GM12878 (cell line): Measurements from ENCODE around the gene HMGB2. TPM values are rescaled to one million over a fixed set of nuclear protein-coding genes. Genes with fewer than 3 reads are reported as not detected.

Experiments
- ATAC-seq: fragments of 200-7000 bp; cut with Tn5 transposase; 3 replicates; pipeline ENCODE4 v1.9.1; 2020; ENCODE audit warnings: mild to moderate bottlenecking, moderate library complexity
- BruUV-seq: library from RNA; stranded (reverse); fragments of 400-500 nt; replicated peaks from 2 replicates; lab custom pipeline; 2021; lab: Mats Ljungman, UMichigan
- CTCF ChIA-PET: fragments of 300-600 bp; sonication (Branson Sonifier 250); formaldehyde crosslinking; extraction: SDS; loops from one replicate; lab custom pipeline; 2021; ENCODE audit warnings: inconsistent platforms; lab: Yijun Ruan, JAX
- POLR2A ChIA-PET: fragments of 350-600 bp; formaldehyde crosslinking; extraction: SDS; loops from one replicate; lab custom pipeline; 2021; ENCODE audit warnings: inconsistent platforms; lab: Charles Lee
- RAD21 ChIA-PET: fragments of 300-600 bp; sonication (Branson Sonifier 250); formaldehyde crosslinking; loops from one replicate; lab custom pipeline; 2023; ENCODE audit warnings: antibody characterized with exemption; ENCODE audit not compliant: unreplicated experiment; lab: Charles Lee
- SMC1A ChIA-PET: fragments of 300-600 bp; sonication (Branson Sonifier 250); formaldehyde crosslinking; loops from one replicate; lab custom pipeline; 2023; ENCODE audit not compliant: unreplicated experiment, uncharacterized antibody; lab: Charles Lee
- DNase-seq: peaks from one replicate; pipeline ENCODE4 v3.0.0-alpha.2; 2011; ENCODE audit warnings: low read depth, low spot score
- FAIRE-seq: peaks from 3 replicates; lab custom pipeline; 2011; peaks lifted over from hg19 to GRCh38; lab: Jason Lieb, UNC
- H2AFZ ChIP-seq: 2 replicates; pipeline ENCODE4 v1.6.0; 2011; ENCODE audit warnings: low read depth, low read length, control low read depth; ENCODE audit not compliant: control insufficient read depth
- H3K27ac ChIP-seq: 2 replicates; pipeline ENCODE4 v1.5.1; 2011; ENCODE audit warnings: control low read depth; ENCODE audit not compliant: control insufficient read depth, insufficient read depth
- H3K27me3 ChIP-seq, 2 experiments: replicated peaks in 1 of 2; 2 replicates each; pipeline versions ENCODE4 v1.6.0 to v1.6.1; 2011; ENCODE audit warnings: low read length in 1 of 2; ENCODE audit not compliant: control insufficient read depth in 2 of 2, insufficient read depth in 2 of 2
- H3K36me3 ChIP-seq, 2 experiments: 2 replicates each; pipeline ENCODE4 v1.5.1; 2011; ENCODE audit warnings: low read length in 1 of 2; ENCODE audit not compliant: control insufficient read depth in 2 of 2, insufficient read depth in 2 of 2
- H3K4me1 ChIP-seq: 2 replicates; pipeline ENCODE4 v1.6.1; 2011; ENCODE audit warnings: mild to moderate bottlenecking, low read length, moderate library complexity, mixed read lengths; ENCODE audit not compliant: control insufficient read depth, insufficient read depth
- H3K4me2 ChIP-seq: 2 replicates; pipeline ENCODE4 v1.6.0; 2011; ENCODE audit warnings: control low read depth; ENCODE audit not compliant: control insufficient read depth, insufficient read depth
- H3K4me3 ChIP-seq: fragments of 200-600 bp; sonication (generic); 2 replicates; pipeline ENCODE4 v1.5.1; 2016
- H3K79me2 ChIP-seq: 2 replicates; pipeline ENCODE4 v1.6.0; 2011; ENCODE audit warnings: low read length; ENCODE audit not compliant: control insufficient read depth, insufficient read depth
- H3K9ac ChIP-seq: 2 replicates; pipeline ENCODE4 v1.8.0; 2011; ENCODE audit warnings: low read length, control low read depth, mixed read lengths; ENCODE audit not compliant: control insufficient read depth, insufficient read depth
- H3K9me3 ChIP-seq: replicated peaks from 3 replicates; pipeline ENCODE4 v1.5.1; 2011; ENCODE audit warnings: mild to moderate bottlenecking, low read length; ENCODE audit not compliant: control insufficient read depth, insufficient read depth
- H4K20me1 ChIP-seq: 2 replicates; pipeline ENCODE4 v1.6.0; 2011; ENCODE audit not compliant: control insufficient read depth, insufficient read depth
- EED ChIP-seq: sonication (generic); IDR thresholded peaks from 2 replicates; pipeline ENCODE4 v1.6.1; 2016; ENCODE audit warnings: antibody characterized with exemption, low read depth
- EZH2 ChIP-seq: IDR thresholded peaks from 2 replicates; pipeline ENCODE4 v1.6.1; 2012; ENCODE audit warnings: low read depth, mild to moderate bottlenecking, control low read depth, inconsistent platforms, low read length, borderline replicate concordance; ENCODE audit not compliant: control insufficient read depth
- HDAC2 ChIP-seq: fragments of 200-600 bp; sonication (generic); IDR thresholded peaks from 2 replicates; pipeline ENCODE4 v1.6.1; 2017
- RBBP5 ChIP-seq: fragments of 200-600 bp; sonication (generic); conservative IDR thresholded peaks from 2 replicates; pipeline ENCODE4 v1.6.1; 2016
- SPI1 ChIP-seq: IDR thresholded peaks from 2 replicates; pipeline ENCODE4 v1.6.1; 2011; ENCODE audit warnings: low read depth, mild to moderate bottlenecking, low read length, moderate library complexity, borderline replicate concordance; ENCODE audit not compliant: insufficient read depth
- ZBED1 ChIP-seq: IDR thresholded peaks from 2 replicates; pipeline ENCODE4 v1.6.1; 2016; ENCODE audit warnings: borderline replicate concordance
- ZNF24 ChIP-seq: fragments of 450-650 bp; IDR thresholded peaks from 2 replicates; pipeline ENCODE4 v1.6.1; 2017; ENCODE audit warnings: antibody characterized with exemption, mild to moderate bottlenecking
- WGBS: methylation state at CpG from one replicate; pipeline ENCODE4 v1.1.6; 2016; ENCODE audit warnings: low lambda C conversion rate; ENCODE audit not compliant: insufficient replicate concordance, insufficient coverage; ENCODE audit errors: missing lambda C conversion rate; 5-methylcytosine and 5-hydroxymethylcytosine counted together
- in situ Hi-C: fragments of 300-500 bp; cut with MboI; formaldehyde crosslinking; loops from 9 replicates; pipeline ENCODE4 v1.14.3; 2018; ENCODE audit warnings: mixed read lengths
- intact Hi-C: fragments of 100-400 bp; cut with micrococcal nuclease; formaldehyde crosslinking; loops from one replicate; pipeline ENCODE4 v1.14.2; 2022; ENCODE audit not compliant: unreplicated experiment
- polyA plus RNA-seq, 11 experiments: library from polyadenylated mRNA; depleted of rRNA in 4 of 11; unstranded in 6 of 11; stranded (reverse) in 5 of 11; fragments of >200 nt; fragmentation: Nextera tagmentation in 4 of 11; fragmentation: Illumina TruSeq in 1 of 11; extraction: Ambion mirVana in 4 of 11; extraction: Trizol in 1 of 11; gene quantifications; 1 replicate in 1 of 11; 2 replicates in 10 of 11; pipeline versions ENCODE4 v1.2.1 to v1.2.3, GENCODE V29; 2011 to 2016; ENCODE audit warnings: inconsistent platforms in 2 of 11, missing spikeins in 2 of 11, low read depth in 1 of 11
- total RNA-seq, 4 experiments: library from RNA; depleted of rRNA in 3 of 4; stranded (reverse); fragments of >200 nt in 3 of 4; fragmentation: Illumina TruSeq in 1 of 4; extraction: Trizol in 1 of 4; gene quantifications; 2 replicates each; pipeline versions ENCODE4 v1.2.1 to v1.2.3, GENCODE V29; 2013 to 2021

HMGB2 gene
- total and polyA plus RNA-seq, 10 of the 15 experiments (the other 5 are each of a cell fraction or from before 2014, with no cell fraction given) = 260 to 961 (median 668) TPM

DNA sequence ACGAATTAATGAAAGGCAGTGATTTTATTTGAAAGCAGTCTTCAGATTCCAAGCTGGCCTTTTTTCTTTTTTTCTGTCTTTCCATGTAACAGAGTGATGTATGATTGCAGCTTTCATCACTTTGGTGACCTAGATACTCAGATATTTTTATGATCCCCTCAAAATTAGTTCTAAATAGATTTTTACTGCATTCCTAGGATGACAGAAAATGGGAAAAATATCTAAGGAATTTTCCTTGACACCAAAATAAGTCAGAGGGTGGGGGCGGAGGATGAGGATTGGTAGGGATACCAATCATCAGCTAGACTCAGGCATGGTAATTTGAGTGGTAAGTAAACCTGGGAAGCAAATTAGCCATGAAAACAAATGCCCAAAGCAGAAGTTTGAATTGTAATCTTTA is 11.9 kb upstream of the HMGB2 start:
- no peak for DNase-seq
- no peak for ATAC-seq
- Histone ChIP-seq H3K9me3 (no peaks in the 10 kb centered on the region), H3K4me3 (no peak overlapping the region), H3K9ac (no peak overlapping the region), H3K36me3 (no peaks in the 10 kb centered on the region), H2AFZ (no peak overlapping the region)
- in situ Hi-C loops = no loop called here
- TF ChIP-seq EED (no peak), ZBED1 (no peak), RBBP5 (no peak), ZNF24 (0 out of 2 replicates have a peak, but pooled peaks have one; percentile 1)
- TF ChIP-seq, all 136 proteins: peak for 1
- ChIA-PET RAD21 (interaction anchor here (1.2 to 1.7 kb wide), 2 partner anchors 11 to 74 kb away, joined by 4 read pairs; no protein-coding TSS in a partner anchor), POLR2A (interaction anchor here (1.2 to 1.6 kb wide), 2 partner anchors 9 to 11 kb away, joined by 8 to 12 read pairs; partner anchors contain the start of gene HMGB2), CTCF (interaction anchor here (1.0 to 2.8 kb wide), 9 partner anchors 9 to 75 kb away, joined by 3 to 8 read pairs (median 4); no protein-coding TSS in a partner anchor), SMC1A (interaction anchor here (1.2 to 3.0 kb wide), 6 partner anchors 9 to 25 kb away, joined by 3 to 12 read pairs (median 4); partner anchors contain the start of gene HMGB2)
- 50% methylated on average over 2 of the region's 2 CpGs for WGBS
- BruUV-seq = no TSS peak
- Histone ChIP-seq H3K27me3 (no peaks in the 10 kb centered on the region), H3K79me2 (no peaks in the 10 kb centered on the region), H3K4me2 (no peak overlapping the region), H4K20me1 (no peaks in the 10 kb centered on the region), H3K4me1 (no peaks in the 10 kb centered on the region), H3K27ac (no peak overlapping the region)
- intact Hi-C loops = no loop called here
- FAIRE-seq = no peak

DNA sequence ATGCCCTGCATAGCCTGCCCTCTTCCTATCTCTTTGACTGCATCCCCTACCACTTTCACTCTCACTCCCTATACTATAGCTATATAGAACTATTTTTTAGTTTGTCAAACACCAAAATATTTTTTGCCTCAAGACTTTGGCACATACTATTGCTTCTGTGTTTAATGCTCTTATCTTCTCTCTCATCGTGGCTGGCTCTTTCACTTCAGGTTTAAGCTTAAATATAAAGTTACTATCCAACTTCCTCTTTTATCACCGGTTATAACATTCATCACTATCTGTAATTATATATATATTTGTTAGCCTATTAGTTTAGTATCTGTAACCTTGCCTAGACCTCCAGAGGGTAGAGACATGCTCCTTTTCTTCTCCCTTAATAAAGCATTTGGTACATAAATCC is 11.5 kb upstream of the HMGB2 start:
- Histone ChIP-seq H3K9ac (no peak overlapping the region), H3K4me2 (no peak overlapping the region), H2AFZ (no peak overlapping the region), H3K4me1 (no peaks in the 10 kb centered on the region), H3K27ac (no peak overlapping the region), H3K36me3 (no peaks in the 10 kb centered on the region), H4K20me1 (no peaks in the 10 kb centered on the region), H3K4me3 (no peak overlapping the region), H3K27me3 (no peaks in the 10 kb centered on the region), H3K79me2 (no peaks in the 10 kb centered on the region), H3K9me3 (no peaks in the 10 kb centered on the region)
- intact Hi-C loops (no loop called here), in situ Hi-C loops (no loop called here)
- 0% methylated on average over 2 of the region's 2 CpGs for WGBS
- FAIRE-seq (no peak), DNase-seq (no peak), ATAC-seq (no peak; the same call in 2 of the 3 replicates)
- RAD21 ChIA-PET = interaction anchor here (0.7 to 1.7 kb wide), 3 partner anchors 10 to 89 kb away, joined by 3 to 4 read pairs (median 3); no protein-coding TSS in a partner anchor
- no TSS peak for BruUV-seq
- SMC1A ChIA-PET = interaction anchor here (1.0 to 3.0 kb wide), 6 partner anchors 9 to 26 kb away, joined by 3 to 12 read pairs (median 5); no protein-coding TSS in a partner anchor
- POLR2A ChIA-PET = interaction anchor here (1.6 kb wide), 1 partner anchor 11 kb away, joined by 8 read pairs; the partner anchor contains the start of gene HMGB2
- CTCF ChIA-PET = interaction anchor here (1.0 to 2.8 kb wide), 9 partner anchors 9 to 75 kb away, joined by 3 to 8 read pairs (median 4); no protein-coding TSS in a partner anchor
- TF ChIP-seq SPI1 = 0 out of 2 replicates have a peak, but pooled peaks have one; percentile 28
- TF ChIP-seq HDAC2 = no peak
- no peak for TF ChIP-seq EZH2
- 0 out of 2 replicates have a peak, but pooled peaks have one; percentile 61 for TF ChIP-seq ZNF24
